ENCODE measurements around the gene CAND2.

The CAND2 gene

DNA sequence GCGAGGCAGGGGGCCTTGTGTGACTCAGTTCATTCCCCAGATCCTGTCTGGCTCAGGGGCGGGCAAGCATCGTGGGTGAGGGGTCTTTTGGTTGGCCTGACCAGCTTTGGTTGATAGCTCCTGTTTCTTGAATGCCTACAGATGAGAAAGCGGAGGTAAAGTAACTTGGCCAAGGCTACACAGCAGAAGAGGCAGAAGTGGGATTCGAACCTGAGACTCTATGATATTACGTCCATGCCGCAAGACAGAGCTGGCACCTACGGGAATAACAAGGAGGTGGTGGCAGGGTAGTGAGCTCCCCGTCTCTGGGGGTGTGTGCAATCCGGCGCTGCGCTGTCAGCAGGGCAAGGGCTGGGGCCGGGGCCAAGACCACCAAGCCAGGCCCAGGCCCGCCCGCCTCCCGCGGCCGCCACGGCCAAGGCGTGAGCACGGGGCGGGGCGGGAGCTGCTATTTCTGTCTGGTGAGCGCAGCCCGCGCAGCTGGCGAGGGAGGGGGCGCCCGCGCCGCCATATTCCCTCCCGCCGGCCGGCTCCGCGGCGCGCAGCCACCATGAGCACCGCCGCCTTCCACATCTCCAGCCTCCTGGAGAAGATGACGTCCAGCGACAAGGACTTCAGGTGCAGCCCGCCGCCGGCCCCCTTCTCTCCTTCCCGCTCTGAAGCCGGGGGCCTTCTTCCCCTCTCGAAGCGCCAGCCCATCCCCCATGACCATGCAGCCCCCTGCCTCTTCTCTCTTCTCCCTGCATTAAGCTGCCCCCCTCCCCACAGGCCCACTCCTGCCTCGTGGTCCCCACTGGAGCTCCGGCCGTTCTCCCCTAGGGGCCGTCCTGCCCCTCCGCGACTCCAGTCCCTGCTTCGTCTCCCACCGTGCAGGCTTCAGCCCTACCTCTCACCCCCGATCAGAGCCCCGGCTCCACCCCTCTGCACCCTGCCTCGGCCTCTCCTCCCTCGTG is at the start of gene CAND2:
Gene CAND2, plus strand, starts transcription at position 510 of the 953 bp plus-strand sequence. Its CDS starts 41 bp downstream, at position 551.
- DNase-seq, result peak; percentile 37

DNA sequence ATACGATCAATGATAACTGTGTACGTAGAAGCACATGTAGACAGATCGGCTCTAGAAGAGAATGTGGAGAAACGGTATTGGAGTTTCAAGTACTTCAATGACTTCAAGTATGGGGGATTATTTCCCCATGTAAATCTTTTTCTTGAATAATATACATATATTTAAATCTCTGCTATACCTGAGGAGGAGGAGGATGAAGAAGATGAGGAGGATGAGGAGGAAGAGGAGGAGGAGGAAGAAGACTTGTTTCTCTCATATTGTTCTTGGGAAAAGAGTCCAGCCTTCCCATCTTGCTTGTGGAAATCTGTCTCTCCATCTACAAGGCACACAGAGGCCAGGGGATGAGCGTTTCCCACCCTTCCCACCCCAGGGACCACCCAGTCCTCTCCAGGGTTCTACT is 48.0 kb upstream of the CAND2 start:
- DNase-seq, result no peak

DNA sequence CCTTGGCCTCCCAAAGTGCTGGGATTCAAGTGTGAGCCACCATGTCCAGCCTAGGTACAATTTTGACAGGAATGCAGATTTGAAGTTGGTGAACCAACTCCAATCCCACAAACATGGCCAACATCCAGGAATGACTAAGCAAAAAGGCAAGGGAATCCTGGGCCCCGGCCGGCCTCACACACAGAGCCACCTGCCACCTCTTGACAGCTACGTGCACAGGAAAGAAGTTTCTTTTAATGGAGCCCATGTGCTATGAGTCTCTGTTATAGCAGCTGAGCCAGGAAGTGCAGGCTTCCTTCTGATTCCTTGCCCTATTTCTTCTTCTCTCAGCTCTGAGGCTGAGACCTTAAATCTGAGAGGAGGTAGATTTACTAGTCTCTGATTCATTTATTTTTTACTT is 46.3 kb upstream of the CAND2 start:
- DNase-seq, result peak; percentile 37

DNA sequence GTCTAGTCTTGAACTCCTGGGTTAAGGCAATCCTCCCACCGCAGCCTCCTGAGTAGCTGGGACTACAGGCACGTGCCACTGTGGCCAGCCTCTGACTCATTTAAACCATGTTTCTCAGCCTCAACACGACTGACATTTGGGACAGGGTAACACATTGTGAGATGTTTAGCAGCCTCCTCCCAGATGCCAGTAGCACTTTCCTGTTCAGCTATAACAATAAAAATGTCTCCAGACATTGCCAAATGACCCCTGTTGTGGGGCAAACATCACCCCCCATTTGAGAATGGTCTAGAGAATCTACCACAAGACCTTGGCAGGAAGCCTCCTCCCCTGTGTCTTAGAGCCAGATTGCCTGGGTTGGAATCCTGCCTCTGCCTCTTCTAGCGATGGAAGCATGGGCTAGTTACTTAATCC is 45.8 kb upstream of the CAND2 start:
- DNase-seq, result no peak

DNA sequence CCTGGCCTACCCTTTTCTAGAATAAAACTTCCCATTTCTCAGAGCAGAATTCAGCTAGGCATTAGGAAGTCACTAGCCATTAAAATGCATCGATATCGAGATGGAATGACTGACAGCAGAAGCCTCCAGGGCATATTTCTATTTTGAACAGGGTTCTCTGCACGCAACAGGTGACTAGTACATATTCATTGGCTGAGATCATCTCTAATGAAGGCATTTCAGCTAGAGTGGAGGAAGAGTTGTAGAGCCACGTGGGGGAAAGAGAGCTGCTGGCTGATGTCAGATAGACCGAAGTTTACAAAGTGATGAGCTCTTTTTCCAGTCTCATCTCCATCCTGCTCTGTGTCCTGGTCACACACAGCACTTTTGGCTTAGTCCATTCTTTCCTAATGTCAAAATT is 44.9 kb upstream of the CAND2 start:
- no peak for DNase-seq

DNA sequence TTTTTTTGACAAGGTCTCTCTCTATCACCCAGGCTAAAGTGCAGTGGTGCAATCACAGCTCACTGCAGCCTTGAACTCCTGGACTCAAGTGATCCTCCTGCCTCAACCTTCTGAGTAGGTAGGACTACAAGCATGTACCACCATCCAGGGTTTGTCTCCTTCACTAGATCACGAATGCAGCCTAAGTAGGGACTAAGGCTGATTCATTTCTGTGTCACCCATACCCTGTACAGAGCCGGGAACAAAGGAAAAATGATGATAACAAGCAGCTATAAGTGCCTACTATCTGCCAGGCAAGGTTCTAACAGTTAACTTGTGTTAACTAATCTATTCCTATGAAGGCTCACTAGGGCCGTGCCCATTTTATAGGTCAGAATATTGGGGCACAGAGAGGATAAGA is 44.4 kb upstream of the CAND2 start:
- no peak for DNase-seq

DNA sequence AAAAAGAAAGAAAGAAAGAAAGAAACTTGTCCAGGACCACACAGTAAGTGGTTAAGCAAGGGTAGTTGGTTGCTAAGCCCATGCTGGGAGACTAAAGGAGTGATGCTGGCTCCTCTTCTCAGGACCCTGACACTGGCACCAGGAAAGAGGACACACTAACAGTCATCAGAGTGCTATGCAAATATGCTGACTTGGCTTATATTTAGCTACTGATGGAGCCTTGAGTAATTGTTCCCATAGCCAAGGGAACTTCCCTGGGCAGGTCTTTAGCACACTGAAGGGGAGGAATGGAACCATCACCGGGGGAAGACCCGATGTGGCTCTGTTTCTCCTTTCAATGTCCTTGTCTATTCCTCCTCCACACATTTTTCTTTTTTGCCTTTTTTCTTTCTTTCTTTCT is 43.7 kb upstream of the CAND2 start:
- no peak for DNase-seq

DNA sequence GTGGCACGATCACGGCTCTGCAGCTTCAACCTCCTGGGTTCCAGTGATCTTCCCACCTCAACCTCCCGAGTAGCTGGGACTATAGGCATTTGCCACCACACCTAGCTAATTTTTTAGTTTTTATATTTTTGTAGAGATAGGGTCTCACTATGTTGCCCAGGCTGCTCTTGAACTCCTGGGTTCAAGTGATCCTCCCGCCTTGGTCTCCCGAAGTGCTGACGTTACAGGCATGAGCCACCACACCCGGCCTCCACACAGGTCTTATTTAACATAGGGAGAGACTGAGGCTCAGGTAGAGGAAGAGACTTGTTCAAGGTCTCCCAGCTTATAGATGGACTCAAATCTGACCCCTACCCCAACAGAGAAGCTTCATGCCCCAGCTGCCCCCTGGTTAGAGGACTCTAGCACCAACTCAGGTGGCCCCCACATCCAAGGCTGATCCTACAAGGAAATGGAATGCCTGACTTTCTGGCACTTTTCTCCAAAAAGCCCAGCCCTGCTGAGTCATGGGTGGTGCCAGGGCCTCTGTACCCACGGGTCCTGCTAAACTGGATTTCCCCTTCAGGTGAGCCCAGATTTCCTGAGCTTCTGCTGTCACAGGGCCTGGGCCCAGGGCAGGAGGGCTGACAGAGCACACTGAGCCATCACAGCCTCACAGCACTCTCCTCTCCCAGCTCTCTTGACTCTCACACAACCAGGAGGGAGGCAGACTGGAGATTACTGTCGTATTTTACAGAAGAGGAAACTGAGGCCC is 43.0 kb upstream of the CAND2 start:
- DNase-seq, result no peak

DNA sequence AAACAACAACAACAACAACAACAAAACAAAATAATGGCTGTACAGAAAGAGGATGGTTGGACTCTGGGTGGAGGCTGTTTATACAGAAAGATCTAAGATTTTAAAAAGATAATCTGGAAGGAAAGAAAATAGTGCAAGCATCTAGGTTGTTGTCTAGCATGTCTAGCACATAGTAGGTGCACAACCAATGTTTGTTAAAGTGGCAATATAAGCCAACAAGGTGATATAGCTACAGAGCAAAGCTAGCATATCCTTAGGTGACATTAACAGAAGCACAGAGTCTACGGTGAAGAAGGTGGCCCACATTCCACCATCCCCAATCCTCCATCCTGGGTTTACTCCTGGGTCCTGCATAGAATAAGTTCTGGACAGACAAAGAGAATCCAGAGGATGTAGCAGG is 42.2 kb upstream of the CAND2 start:
- no peak for DNase-seq

DNA sequence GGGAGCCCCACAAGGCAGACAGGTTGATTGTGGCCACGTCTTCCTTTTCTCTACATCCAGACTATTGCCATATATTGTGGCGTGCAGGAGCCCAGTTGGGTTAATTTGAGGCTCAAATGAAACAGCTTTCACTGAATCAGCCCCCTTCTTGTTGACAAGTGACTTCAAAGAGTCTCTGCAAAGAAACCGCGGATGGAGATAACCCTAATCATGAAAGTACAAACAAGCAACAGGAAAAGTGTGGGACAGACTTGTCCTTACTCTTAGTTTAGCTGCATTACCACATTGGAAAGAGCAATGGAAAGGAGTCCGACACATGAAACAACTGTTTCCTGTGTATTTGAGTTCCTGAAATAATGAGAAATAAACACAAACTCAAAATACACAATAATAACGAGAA is 40.7 kb upstream of the CAND2 start:
- DNase-seq, result no peak

DNA sequence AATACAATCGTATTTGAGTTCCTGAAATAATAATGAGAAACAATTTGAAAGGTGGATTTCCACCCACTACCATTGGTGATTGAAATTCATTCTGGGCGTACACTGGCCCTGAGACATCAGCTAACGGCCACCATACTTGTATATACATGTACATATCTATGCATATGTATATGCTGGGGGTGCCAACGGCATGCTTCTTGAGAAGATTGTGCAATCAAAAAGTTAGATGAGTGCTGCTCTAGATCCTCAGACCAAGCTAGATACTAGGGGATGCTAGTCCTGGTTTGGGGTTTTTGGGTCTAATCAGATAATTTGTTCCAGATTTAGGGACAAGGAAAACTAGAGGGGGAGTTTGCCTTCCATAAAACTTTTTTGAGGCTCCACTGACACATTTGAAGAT is 40.3 kb upstream of the CAND2 start:
- DNase-seq, result no peak

DNA sequence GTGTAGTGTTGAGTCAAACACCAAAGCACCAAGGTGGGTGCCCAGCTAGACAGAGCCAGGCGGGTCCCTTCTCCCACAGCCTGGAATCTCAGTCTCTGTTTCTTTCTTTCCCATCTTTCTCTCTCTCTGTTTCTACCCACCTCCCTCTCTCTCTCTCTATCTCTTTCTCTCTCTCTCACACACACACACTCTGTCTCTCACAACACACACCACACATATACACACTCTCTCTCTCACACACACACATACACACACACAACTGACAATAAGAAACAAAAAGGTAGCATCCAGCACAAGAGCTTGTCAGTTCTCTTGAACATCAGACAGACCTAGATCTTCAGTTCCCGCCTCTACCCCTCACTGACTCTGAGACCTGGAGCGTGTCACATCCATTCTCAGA is 39.8 kb upstream of the CAND2 start:
- DNase-seq, result no peak

DNA sequence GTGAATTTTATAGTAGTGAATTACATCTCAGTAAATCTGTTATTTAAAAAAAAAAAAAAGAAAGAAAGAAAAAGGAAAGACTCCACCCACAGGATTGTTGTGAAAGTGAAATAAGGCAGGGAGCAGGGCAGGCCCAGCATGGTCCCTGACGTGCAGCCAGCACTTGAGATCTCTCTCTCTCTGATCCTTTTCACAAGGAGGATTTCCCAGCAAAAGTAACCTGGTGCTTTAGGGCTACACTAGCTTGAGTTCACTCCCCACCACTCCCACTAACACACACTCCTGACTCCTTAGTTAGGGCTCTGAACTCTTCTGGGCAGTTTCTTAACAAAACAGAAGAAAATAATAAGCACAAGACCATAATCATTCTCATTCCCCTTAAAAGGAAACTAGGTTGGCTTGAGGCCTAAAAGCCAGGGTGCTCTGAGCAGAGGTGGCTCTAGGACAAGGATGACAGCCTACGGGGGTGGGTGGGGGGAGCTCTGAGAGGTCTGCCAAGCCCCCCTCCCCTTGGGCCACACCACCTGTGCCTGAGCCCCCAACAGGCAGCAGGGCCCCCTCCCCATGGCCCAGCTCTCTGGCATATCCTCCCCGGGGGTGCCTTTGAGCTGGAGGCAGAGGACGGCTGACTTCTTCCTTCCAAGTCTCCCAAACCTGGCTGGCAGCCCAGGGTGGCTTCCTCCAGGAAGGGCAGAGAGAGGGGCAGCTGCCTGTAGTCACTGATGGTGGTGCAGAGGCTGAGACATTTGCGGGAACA is 38.3 kb upstream of the CAND2 start:
- DNase-seq, result no peak

DNA sequence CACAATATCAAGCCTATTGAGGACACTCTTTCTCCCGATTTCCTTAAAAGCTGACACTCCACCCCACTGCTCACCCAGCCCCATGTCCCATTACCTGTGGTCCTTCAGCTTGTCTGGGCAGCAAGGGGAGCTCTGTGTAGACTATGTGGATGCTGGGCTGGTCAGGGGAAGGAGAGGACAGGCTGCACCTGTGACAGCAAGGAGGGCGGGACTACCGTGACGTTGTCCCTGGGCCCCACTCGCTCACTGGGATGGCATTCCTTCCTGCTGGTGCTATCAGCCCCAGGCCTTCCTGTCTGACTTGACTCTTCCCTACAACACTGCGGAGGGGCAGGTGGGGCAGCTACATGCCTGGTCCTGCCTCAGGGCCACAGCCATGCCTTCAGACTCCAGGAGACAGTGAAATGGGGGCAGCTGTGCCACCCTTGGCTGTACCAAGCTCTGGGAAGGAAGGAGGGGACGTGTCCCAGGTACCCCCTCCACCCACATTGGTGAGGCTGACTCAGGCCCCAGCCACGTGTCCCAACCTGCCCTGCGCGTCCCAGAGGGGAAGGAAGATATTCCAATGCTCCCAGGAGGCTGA is 37.3 kb upstream of the CAND2 start, which contains the start of gene TMEM40:
Gene TMEM40, minus strand, starts transcription at position 163 of the 583 bp plus-strand sequence. CDS start 9,427 bp downstream, outside the sequence.
- DNase-seq, result peak; percentile 15

DNA sequence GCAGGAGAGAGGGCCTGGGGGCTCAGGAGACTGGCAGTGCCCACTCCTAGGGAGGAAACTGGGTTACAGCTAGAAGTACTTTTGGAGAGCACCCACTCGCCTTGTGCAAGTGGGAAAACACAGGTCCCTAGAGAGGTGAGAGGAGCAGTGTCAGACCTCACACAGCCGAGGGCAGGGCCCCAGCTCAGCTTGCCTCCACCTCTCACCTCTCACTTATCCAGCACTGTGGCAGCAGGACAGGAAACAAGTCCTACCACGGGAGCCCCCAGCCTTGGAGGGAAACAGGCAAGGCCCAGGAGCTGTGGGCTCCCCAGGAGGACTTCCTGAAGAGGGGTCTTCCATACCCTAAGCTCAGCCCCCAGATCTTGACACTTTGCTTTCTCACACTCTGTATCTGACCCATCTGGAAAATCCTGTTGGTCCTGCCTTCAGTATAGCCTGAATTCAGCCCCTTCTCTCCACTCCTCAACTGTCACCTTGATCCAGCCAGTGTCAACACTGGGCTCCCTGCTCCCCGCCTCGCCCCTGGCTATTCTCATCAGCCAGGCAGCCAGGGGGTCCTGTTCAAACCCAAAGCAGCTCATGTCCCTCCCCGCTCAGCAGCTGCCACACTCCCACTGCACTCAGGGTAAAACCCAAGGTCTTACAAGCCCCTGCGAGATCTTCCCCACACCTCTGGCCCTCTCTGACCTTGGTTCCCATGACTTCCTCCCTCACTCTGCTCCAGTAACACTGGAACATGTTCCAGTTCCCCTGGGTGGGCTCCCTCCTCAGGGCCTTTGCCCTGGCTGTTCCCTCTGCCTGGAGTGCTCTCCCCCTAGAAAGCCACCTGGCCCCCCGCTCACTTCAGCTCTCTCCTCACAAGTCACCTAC is 36.6 kb upstream of the CAND2 start:
- DNase-seq, result no peak

DNA sequence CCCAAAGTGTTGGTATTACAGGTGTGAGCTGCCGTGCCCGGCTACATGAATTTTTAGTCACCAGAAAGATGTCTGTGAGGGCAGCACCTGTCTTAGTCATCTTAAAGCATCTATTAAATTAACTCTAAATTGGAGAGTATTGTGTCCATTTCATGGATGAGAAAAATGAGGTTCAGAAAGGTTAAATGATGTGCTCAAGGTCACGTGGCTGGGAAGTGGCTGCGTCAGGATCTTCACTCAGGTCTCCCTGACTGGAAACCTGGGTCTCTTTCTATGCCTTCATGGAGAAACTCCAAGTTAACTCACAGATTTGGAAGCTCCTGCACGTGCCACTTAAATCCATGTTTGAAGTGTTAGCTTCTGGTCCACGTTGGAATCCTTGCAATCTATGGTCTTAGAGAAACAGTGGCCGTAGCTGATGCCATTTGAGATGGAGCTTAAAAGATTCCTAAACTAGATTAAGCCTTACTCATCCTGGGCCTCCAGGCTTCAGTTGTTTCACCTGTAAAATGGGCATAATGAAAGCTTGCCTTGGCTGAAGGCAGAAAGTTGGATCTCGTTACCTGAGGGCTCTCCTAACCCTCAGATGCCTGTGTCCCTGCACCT is 32.2 kb upstream of the CAND2 start:
- no peak for DNase-seq

DNA sequence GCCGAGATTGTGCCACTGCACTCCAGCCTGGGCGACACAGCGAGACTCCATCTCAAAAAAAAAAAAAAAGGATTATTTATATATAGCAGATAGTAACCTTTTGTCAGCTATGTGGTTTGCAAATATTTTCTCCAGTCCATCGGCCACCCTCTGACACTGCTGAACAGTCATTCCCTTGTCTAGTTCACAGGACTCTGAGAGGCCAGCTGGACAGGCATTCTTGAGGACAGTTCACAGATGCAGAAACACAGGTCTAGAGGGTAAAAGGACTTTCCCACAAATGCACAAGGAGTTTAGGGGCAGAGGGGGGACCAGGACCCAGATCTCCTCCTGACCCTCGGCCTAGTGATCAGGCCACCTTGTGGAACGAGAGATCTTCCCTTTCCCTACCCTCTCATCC is 29.9 kb upstream of the CAND2 start:
- no peak for DNase-seq

DNA sequence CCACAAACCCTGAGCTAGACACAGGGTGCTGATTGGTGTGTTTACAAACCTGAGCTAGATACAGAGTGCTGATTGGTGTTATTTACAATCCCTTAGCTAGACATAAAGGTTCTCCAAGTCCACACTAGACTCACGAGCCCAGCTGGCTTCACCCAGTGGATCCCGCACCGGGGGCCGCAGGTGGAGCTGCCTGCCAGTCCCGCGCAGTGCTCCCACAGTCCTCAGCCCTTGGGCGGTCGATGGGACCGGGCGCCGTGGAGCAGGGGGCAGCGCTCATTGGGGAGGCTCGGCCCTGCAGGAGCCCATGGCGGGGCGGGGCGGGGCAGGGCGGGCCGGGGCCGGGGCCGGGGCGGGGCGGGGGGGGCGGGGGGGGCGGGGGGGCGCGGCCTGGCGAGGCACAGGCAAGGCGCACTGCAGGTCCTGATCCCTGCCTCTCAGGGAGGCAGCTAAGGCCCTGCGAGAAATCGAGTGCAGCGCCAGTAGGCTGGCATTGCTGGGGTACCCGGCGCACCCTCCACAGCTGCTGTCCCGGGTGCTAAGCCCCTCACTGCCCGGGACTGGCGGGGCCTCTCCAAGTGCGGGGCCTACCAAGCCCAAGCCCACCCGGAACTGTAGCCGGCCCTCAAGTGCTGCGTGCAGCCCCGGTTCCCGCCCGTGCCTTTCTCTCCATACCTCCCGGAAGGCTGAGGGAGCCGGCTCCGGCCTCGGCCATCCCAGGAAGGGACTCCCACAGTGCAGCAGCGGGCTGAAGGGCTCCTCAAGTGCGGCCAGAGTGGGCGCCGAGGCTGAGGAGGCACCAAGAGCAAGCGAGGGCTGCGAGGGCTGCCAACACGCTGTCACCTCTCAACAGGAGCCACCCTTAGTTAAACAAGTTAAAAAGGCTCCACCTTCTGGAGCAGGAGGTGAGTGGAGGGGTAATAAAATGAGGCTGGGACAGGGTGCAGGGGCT is 27.6 kb upstream of the CAND2 start:
- DNase-seq, result no peak

DNA sequence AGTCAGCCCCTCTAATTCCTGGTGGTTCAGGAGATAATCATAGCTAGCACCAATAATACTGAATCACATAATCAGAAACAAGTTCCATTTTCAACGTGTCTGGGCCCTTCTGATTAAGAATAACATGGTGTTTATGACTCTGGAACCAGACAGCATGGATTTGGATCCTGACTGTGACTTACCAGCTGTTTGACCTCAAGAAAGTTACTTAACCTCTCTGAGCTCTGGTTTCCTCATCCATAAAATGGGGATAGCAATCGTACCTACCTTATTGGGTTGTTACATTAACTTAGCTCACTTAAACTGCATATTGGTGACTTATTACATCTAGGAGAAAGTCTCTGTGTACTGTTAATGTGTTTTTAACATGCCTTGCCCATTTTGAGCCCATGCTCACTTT is 26.7 kb upstream of the CAND2 start:
- no peak for DNase-seq

DNA sequence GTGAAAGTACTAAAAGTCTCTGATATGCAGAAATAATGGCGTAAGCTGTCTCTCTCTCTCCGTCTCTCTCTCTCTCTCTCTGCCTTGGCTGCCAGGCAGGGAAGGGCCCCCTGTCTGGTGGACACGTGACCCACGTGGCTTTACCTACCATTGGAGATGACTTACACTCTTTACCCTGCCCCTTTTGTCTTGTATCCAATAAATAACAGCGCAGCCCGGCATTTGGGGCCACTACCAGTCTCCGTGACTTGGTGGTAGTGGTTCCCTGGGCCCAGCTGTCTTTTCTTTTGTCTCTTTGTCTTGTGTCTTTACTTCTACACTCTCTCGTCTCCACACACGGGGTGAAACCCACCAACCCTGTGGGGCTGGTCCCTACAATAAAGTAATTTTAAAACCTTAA is 25.2 kb upstream of the CAND2 start:
- DNase-seq, result no peak

Data from NCI-H510A (cell line).